ENCODE measurements around the gene VSTM2B. TPM values are rescaled to one million over a fixed set of nuclear protein-coding genes. Genes with fewer than 3 reads are reported as not detected.

Gene VSTM2B
- total RNA-seq, 1 donor from 2014 or later = not detected

DNA sequence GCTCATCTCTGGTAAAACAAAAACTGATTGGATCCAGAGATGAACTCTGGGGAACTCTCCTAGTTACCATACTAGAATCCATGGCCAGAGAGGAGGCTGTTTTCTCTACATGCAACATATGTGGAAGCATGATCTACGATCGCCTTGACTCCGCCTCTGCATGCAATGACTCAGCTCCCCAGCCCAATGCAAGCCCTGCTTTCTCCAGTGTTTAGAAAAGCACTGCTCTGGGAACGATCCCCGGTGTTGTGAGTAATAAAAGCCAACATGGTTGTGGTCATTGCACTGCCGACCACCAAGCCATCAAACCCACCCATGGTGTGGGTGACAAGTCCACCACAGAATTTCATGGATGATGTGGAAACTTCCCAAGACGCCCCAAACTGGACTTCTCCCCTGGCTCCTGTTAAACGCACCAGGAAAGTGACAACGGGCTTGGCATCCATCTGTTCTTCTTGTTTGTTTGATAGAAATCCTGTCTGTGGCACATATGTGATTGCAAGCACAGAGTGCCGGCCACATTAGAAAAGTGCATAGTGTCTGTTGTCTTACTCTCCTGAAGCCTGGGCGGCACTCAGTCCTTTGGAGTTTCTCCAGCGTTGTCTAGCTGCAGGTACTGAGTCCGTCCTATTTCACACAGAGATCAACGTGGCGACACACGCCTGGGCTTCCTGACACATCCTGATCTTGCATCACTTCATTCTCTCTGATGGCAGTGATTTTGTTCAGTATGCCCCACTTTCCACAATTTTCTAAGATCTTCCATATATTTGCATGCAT is 36.4 kb upstream of the VSTM2B start:
- Mint-ChIP-seq H3K27me3 (ENCODE audit: unreplicated experiment) (no peaks in the 10 kb centered on the region), H3K4me3 (ENCODE audit: unreplicated experiment) (no peak overlapping the region), H3K36me3 (ENCODE audit: unreplicated experiment) (no peaks in the 10 kb centered on the region), H3K9me3 (ENCODE audit: unreplicated experiment) (no peaks in the 10 kb centered on the region), H3K4me1 (ENCODE audit: unreplicated experiment) (no peaks in the 10 kb centered on the region), H3K27ac (ENCODE audit: unreplicated experiment) (no peak overlapping the region)
- TF ChIP-seq, protein P1, sequence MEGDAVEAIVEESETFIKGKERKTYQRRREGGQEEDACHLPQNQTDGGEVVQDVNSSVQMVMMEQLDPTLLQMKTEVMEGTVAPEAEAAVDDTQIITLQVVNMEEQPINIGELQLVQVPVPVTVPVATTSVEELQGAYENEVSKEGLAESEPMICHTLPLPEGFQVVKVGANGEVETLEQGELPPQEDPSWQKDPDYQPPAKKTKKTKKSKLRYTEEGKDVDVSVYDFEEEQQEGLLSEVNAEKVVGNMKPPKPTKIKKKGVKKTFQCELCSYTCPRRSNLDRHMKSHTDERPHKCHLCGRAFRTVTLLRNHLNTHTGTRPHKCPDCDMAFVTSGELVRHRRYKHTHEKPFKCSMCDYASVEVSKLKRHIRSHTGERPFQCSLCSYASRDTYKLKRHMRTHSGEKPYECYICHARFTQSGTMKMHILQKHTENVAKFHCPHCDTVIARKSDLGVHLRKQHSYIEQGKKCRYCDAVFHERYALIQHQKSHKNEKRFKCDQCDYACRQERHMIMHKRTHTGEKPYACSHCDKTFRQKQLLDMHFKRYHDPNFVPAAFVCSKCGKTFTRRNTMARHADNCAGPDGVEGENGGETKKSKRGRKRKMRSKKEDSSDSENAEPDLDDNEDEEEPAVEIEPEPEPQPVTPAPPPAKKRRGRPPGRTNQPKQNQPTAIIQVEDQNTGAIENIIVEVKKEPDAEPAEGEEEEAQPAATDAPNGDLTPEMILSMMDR (IDR thresholded peaks at IDR 0.05) = no peak
- no peak for DNase-seq (ENCODE audit: extremely low spot score, unreplicated experiment)

DNA sequence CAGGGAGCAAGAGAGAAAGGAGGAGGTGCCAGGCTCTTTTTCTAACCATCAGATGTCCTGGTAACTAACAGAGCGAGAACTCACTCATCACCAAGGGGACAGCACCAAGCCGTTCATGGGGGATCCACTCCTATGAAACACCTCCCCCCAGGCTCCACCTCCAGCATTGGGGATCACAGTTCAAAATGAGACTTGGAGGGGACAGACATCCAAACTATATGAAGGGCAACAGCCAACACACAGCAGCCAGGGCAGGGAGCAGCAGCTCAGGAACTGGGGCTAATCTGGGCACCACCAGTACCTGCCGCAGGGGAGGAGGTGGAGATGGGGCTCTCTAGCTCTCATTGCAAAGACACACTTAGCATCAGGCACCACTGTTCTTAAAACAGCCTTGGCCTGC is 34.3 kb upstream of the VSTM2B start:
- TF ChIP-seq, protein P1 (IDR thresholded peaks at IDR 0.05) = no peak
- DNase-seq (ENCODE audit: extremely low spot score, unreplicated experiment) = no peak
- no peak overlapping the region for H3K27ac Mint-ChIP-seq (ENCODE audit: unreplicated experiment)
- H3K36me3 Mint-ChIP-seq (ENCODE audit: unreplicated experiment) = no peaks in the 10 kb centered on the region
- no peaks in the 10 kb centered on the region for H3K9me3 Mint-ChIP-seq (ENCODE audit: unreplicated experiment)
- H3K27me3 Mint-ChIP-seq (ENCODE audit: unreplicated experiment) = no peaks in the 10 kb centered on the region
- no peak overlapping the region for H3K4me3 Mint-ChIP-seq (ENCODE audit: unreplicated experiment)
- no peaks in the 10 kb centered on the region for H3K4me1 Mint-ChIP-seq (ENCODE audit: unreplicated experiment)

DNA sequence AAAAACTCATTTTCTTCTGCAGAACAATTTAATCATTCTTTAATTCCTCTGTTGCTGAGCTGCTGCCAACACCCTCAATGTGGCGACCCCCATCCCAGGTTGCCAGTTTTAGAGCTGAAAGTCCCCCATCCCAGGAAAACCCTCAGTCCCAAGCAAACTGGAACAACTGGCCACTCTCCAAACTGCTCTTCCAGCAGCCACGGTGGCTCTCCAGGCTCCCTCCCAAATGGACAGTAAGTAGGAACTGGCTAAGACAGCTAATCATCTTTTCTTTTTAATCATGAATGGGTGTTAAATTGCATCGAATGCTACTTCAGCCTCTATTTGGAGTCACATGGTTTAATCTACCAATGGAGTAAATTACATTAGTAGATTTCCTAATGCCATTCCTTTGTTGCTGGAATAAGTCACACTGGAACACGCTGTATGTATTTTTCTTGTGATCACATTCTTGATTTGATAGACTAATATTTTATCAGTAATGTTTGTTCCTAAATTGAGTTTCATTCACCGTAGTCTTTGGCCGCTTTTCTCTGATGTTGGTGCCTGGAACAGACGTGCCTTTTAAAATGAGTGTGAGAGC is 33.7 kb upstream of the VSTM2B start:
- Mint-ChIP-seq H3K27ac (ENCODE audit: unreplicated experiment) (no peak overlapping the region), H3K4me3 (ENCODE audit: unreplicated experiment) (no peak overlapping the region), H3K9me3 (ENCODE audit: unreplicated experiment) (no peaks in the 10 kb centered on the region)

DNA sequence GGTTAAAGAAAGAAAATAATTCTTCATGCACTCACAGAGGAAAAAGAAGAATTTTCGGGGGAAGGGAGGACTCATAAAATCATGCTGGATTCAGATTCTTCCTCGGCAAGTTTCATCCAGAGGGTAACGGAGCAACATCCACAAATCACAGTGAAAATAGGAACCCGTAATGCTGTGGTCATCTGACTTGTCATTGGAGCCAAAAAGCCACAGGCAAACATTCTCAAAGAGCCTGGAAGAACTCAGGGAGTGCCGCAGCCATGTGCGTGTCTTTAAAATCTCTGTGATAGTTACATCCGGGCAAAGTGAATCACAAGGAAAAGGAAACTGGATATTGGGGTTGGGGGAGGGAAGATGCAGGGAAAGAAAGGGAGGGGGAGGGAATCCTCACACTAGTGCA is 33.0 kb upstream of the VSTM2B start:
- no peaks in the 10 kb centered on the region for H3K27me3 Mint-ChIP-seq (ENCODE audit: unreplicated experiment)
- no peaks in the 10 kb centered on the region for H3K9me3 Mint-ChIP-seq (ENCODE audit: unreplicated experiment)
- H3K4me1 Mint-ChIP-seq (ENCODE audit: unreplicated experiment) = no peaks in the 10 kb centered on the region
- H3K27ac Mint-ChIP-seq (ENCODE audit: unreplicated experiment) = no peak overlapping the region
- DNase-seq (ENCODE audit: extremely low spot score, unreplicated experiment) = no peak
- no peaks in the 10 kb centered on the region for H3K36me3 Mint-ChIP-seq (ENCODE audit: unreplicated experiment)
- no peak overlapping the region for H3K4me3 Mint-ChIP-seq (ENCODE audit: unreplicated experiment)
- TF ChIP-seq, protein P1 (IDR thresholded peaks at IDR 0.05) = no peak

More for the DNA sequence above, 33.7 kb upstream of the VSTM2B start:
- H3K4me1 Mint-ChIP-seq (ENCODE audit: unreplicated experiment) = no peaks in the 10 kb centered on the region
- no peaks in the 10 kb centered on the region for H3K27me3 Mint-ChIP-seq (ENCODE audit: unreplicated experiment)
- H3K36me3 Mint-ChIP-seq (ENCODE audit: unreplicated experiment) = no peaks in the 10 kb centered on the region
- TF ChIP-seq, protein P1 (IDR thresholded peaks at IDR 0.05) = no peak
- no peak for DNase-seq (ENCODE audit: extremely low spot score, unreplicated experiment)

DNA sequence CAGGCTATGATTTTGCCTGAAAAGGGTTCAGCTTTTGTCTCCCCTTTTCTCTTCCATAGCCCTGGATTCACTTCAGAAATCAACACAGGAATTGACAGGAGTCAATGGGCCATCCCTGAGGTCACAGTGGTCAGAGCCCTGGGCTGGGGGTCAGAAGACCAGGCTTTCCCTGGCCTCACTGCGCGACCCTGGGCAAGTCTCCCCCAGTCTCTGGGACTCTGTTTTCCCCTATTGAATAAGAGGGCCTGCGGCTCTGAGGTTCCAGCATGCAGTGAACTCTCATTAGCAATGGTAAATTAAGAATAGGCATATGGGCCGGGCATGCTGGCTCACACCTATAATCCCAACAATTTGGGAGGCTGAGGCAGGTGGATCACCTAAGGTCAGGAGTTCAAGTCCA is 30.7 kb upstream of the VSTM2B start:
- Mint-ChIP-seq H3K9me3 (ENCODE audit: unreplicated experiment) (no peaks in the 10 kb centered on the region), H3K27me3 (ENCODE audit: unreplicated experiment) (no peaks in the 10 kb centered on the region), H3K36me3 (ENCODE audit: unreplicated experiment) (no peaks in the 10 kb centered on the region), H3K4me1 (ENCODE audit: unreplicated experiment) (no peaks in the 10 kb centered on the region), H3K27ac (ENCODE audit: unreplicated experiment) (no peak overlapping the region), H3K4me3 (ENCODE audit: unreplicated experiment) (no peak overlapping the region)
- peak; percentile 80 for DNase-seq (ENCODE audit: extremely low spot score, unreplicated experiment)
- TF ChIP-seq, protein P1 (IDR thresholded peaks at IDR 0.05) = no peak

Data from osteocyte (in vitro differentiated cells).